HFFc6 (cell line): ENCODE measurements around the gene EFNB2. TPM values are rescaled to one million over a fixed set of nuclear protein-coding genes. Genes with fewer than 3 reads are reported as not detected.

Experiments used
- DNase-seq: peaks from one replicate; pipeline ENCODE4 v3.0.0-alpha.2; 2018
- H3K27ac Mint-ChIP-seq: 2 replicates; pipeline ENCODE4 v1.8.0; 2020; ENCODE audit warnings: mild to moderate bottlenecking, mixed read lengths
- H3K27me3 Mint-ChIP-seq: 2 replicates; pipeline ENCODE4 v1.8.0; 2021; ENCODE audit warnings: mild to moderate bottlenecking, moderate library complexity, mixed read lengths; ENCODE audit not compliant: insufficient read depth
- H3K36me3 Mint-ChIP-seq: 2 replicates; pipeline ENCODE4 v1.8.0; 2021; ENCODE audit warnings: low read depth, mixed read lengths
- H3K4me1 Mint-ChIP-seq: 2 replicates; pipeline ENCODE4 v1.8.0; 2020; ENCODE audit warnings: low read depth, mixed read lengths
- H3K4me3 Mint-ChIP-seq: 2 replicates; pipeline ENCODE4 v1.8.0; 2020; ENCODE audit warnings: mild to moderate bottlenecking, moderate library complexity, mixed read lengths
- H3K9me3 Mint-ChIP-seq: 2 replicates; pipeline ENCODE4 v1.8.0; 2020; ENCODE audit warnings: mild to moderate bottlenecking, mixed read lengths
- CTCF ChIP-seq: fragments of 200-600 bp; sonication (generic); IDR thresholded peaks from 2 replicates; pipeline ENCODE4 v1.5.0; 2021; ENCODE audit warnings: antibody characterized with exemption, mild to moderate bottlenecking
- total RNA-seq, 6 experiments: library from RNA; stranded (reverse); fragmentation: NEBNext Ultra II Directional; extraction: Animal tissue kit (Norgen Biotek cat#: 25700); gene quantifications; 2 replicates in 1 of 6; 3 replicates in 5 of 6; pipeline ENCODE4 v1.2.3, GENCODE V29; 2021

The EFNB2 gene
- total RNA-seq, 6 experiments from 2014 or later = 8.1 to 32.5 (median 30.6) TPM

GRCh38 chr13:106479929-106480328 is 55.5 kb downstream of the EFNB2 start:
- Mint-ChIP-seq H3K27me3 (peaks cover 6% of the 10 kb centered on the region; the same call in 1 of the 2 replicates), H3K4me3 (no peak overlapping the region), H3K4me1 (no peaks in the 10 kb centered on the region), H3K36me3 (no peaks in the 10 kb centered on the region), H3K9me3 (no peaks in the 10 kb centered on the region), H3K27ac (no peak overlapping the region)
- no peak for TF ChIP-seq CTCF
- DNase-seq = no peak

- Mint-ChIP-seq H3K4me1 (no peaks in the 10 kb centered on the region), H3K27ac (no peak overlapping the region), H3K36me3 (no peaks in the 10 kb centered on the region), H3K9me3 (no peaks in the 10 kb centered on the region), H3K4me3 (no peak overlapping the region), H3K27me3 (peaks cover 2% of the 10 kb centered on the region; the same call in 1 of the 2 replicates)
- TF ChIP-seq CTCF = no peak
- no peak for DNase-seq
Measured at GRCh38 chr13:106478116-106478515, 57.3 kb downstream of the EFNB2 start.

GRCh38 chr13:106477303-106477702 is 58.2 kb downstream of the EFNB2 start:
- Mint-ChIP-seq H3K27ac (no peak overlapping the region), H3K4me3 (no peak overlapping the region), H3K36me3 (no peaks in the 10 kb centered on the region), H3K4me1 (peaks cover 6% of the 10 kb centered on the region), H3K27me3 (peaks cover under 1% of the 10 kb centered on the region; the same call in 1 of the 2 replicates), H3K9me3 (no peaks in the 10 kb centered on the region)
- no peak for TF ChIP-seq CTCF
- DNase-seq = no peak

- Mint-ChIP-seq H3K36me3 (no peaks in the 10 kb centered on the region), H3K27me3 (no peaks in the 10 kb centered on the region; the same call in 1 of the 2 replicates), H3K4me1 (peaks cover 15% of the 10 kb centered on the region), H3K9me3 (no peaks in the 10 kb centered on the region), H3K27ac (no peak overlapping the region), H3K4me3 (no peak overlapping the region)
- DNase-seq = no peak
- no peak for TF ChIP-seq CTCF
Measured at GRCh38 chr13:106475852-106476251, 59.6 kb downstream of the EFNB2 start.

- Mint-ChIP-seq H3K4me1 (peaks cover 15% of the 10 kb centered on the region), H3K27ac (no peak overlapping the region), H3K27me3 (no peaks in the 10 kb centered on the region; the same call in none of the 2 replicates), H3K36me3 (no peaks in the 10 kb centered on the region), H3K9me3 (no peaks in the 10 kb centered on the region), H3K4me3 (no peak overlapping the region)
- no peak for DNase-seq
- no peak for TF ChIP-seq CTCF
Measured at GRCh38 chr13:106474912-106475311, 60.5 kb downstream of the EFNB2 start.

- Mint-ChIP-seq H3K27me3 (no peaks in the 10 kb centered on the region; the same call in none of the 2 replicates), H3K4me3 (no peak overlapping the region; the same call in 1 of the 2 replicates), H3K27ac (no peak overlapping the region), H3K9me3 (no peaks in the 10 kb centered on the region), H3K4me1 (peaks cover 15% of the 10 kb centered on the region), H3K36me3 (no peaks in the 10 kb centered on the region)
- no peak for DNase-seq
- TF ChIP-seq CTCF = no peak
Measured at GRCh38 chr13:106473154-106473553, 62.3 kb downstream of the EFNB2 start.
